OCI-M1 (cell line): ENCODE data around the gene PIBF1.
A peak's percentile ranks its signal among the peaks of the same experiment; 100 is the strongest.
"Not testable (repeated sequence)": the region's sequence is repeated elsewhere in the genome, so short reads cannot be mapped to it uniquely, and the experiment has no call there.

Experiments
- DNase-seq: peaks from one replicate; lab custom pipeline; 2025; lab: John Stamatoyannopoulos, UW

PIBF1 gene

GRCh38 chr13:72908416-72908815 is 126.5 kb downstream of the PIBF1 start:
- DNase-seq = no peak

- no peak for DNase-seq
Measured at GRCh38 chr13:72911981-72912380, 130.0 kb downstream of the PIBF1 start.

GRCh38 chr13:72920097-72920496 is 138.2 kb downstream of the PIBF1 start:
- no peak for DNase-seq

- DNase-seq = no peak
Measured at GRCh38 chr13:72931311-72931710, 149.4 kb downstream of the PIBF1 start.

- DNase-seq = no peak
Measured at GRCh38 chr13:72932250-72932649, 150.3 kb downstream of the PIBF1 start.

GRCh38 chr13:72946267-72946666 is 164.3 kb downstream of the PIBF1 start:
- not testable (repeated sequence) for DNase-seq

GRCh38 chr13:72952529-72953141 is 170.7 kb downstream of the PIBF1 start:
- no peak for DNase-seq

- DNase-seq = no peak
Measured at GRCh38 chr13:72953391-72953965, 171.5 kb downstream of the PIBF1 start.

- no peak for DNase-seq
Measured at GRCh38 chr13:72959643-72960042, 177.7 kb downstream of the PIBF1 start.

- no peak for DNase-seq
Measured at GRCh38 chr13:72960114-72960513, 178.2 kb downstream of the PIBF1 start.

- DNase-seq = no peak
Measured at GRCh38 chr13:72960541-72960940, 178.6 kb downstream of the PIBF1 start.

GRCh38 chr13:72963762-72964161 is 181.8 kb downstream of the PIBF1 start:
- DNase-seq = peak; percentile 70

- DNase-seq = no peak
Measured at GRCh38 chr13:72970301-72970880, 188.5 kb downstream of the PIBF1 start.

- no peak for DNase-seq
Measured at GRCh38 chr13:72970956-72971355, 189.0 kb downstream of the PIBF1 start.

- DNase-seq = no peak
Measured at GRCh38 chr13:72973234-72973633, 191.3 kb downstream of the PIBF1 start.

GRCh38 chr13:72983085-72983768 is 201.3 kb downstream of the PIBF1 start:
- no peak for DNase-seq

- DNase-seq = no peak
Measured at GRCh38 chr13:72985610-72986009, 203.7 kb downstream of the PIBF1 start.

- no peak for DNase-seq
Measured at GRCh38 chr13:72986197-72986596, 204.3 kb downstream of the PIBF1 start.

- DNase-seq = no peak
Measured at GRCh38 chr13:72990953-72991352, 209.0 kb downstream of the PIBF1 start.

GRCh38 chr13:72998012-72998411 is 216.1 kb downstream of the PIBF1 start:
- no peak for DNase-seq

GRCh38 chr13:73000027-73000674 is 218.2 kb downstream of the PIBF1 start:
- peak; percentile 83 for DNase-seq

GRCh38 chr13:73001971-73002370 is 220.0 kb downstream of the PIBF1 start:
- DNase-seq = no peak

GRCh38 chr13:73011751-73012150 is 229.8 kb downstream of the PIBF1 start:
- DNase-seq = no peak
